Measurements from ENCODE around the gene DNMBP. TPM values are rescaled to one million over a fixed set of nuclear protein-coding genes. Genes with fewer than 3 reads are reported as not detected.
"Not testable (repeated sequence)": the region's sequence is repeated elsewhere in the genome, so short reads cannot be mapped to it uniquely, and the experiment has no call there.

Gene DNMBP
- total RNA-seq, 1 experiment from 2014 or later: 60.3 TPM

DNA sequence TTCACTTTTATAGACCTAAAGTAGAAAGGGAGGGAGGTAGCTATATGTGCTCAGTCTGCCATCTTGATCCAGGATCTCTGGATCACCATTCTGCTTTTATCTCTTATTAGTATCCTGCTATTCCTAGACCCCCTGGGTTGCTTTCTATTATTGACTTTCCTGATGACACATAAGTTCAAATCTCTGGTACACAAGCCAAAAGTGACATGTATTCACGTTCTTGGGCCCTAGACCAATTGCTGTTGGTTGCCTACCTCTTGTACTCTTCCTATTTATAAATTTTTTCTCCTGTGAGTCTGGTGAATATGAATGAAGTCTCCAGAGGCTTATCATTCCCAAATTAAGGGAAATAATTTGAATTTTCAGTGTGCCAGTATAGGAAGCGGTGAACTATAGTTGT is 56.9 kb downstream of the DNMBP start:
- intact Hi-C loops (cut with micrococcal nuclease): no loop called here
- BruUV-seq (replicated peaks): no TSS peak
- Histone ChIP-seq H3K9me2 (ENCODE audit: insufficient read depth) (no peaks in the 10 kb centered on the region), H3K79me2 (ENCODE audit: insufficient read depth, low read length) (peaks cover 96% of the 10 kb centered on the region), H3K27me3 (ENCODE audit: insufficient read depth, low read length) (no peaks in the 10 kb centered on the region), H3K36me3 (ENCODE audit: control insufficient read depth in 1 of 2, insufficient read depth in 2 of 2, low read length in 2 of 2) (peaks cover 29 to 66% of the 10 kb centered on the region in 2 experiments), H2AFZ (ENCODE audit: low read depth, low read length, poor library complexity, severe bottlenecking) (no peak overlapping the region), H3K4me3 (replicated peaks in 1 of 2; ENCODE audit: low read depth in 1 of 2, low read length in 2 of 2) (no peak overlapping the region), H3K4me2 (ENCODE audit: low read length) (no peak overlapping the region), H4K20me1 (ENCODE audit: insufficient read depth) (peaks cover 11% of the 10 kb centered on the region; the same call in 1 of the 2 replicates), H3K9me3 (ENCODE audit: control insufficient read depth in 1 of 2, insufficient read depth in 1 of 2, low read depth in 1 of 2, low read length in 2 of 2) (no peaks in the 10 kb centered on the region), H3K9ac (ENCODE audit: low read length) (no peak overlapping the region), H3K27ac (ENCODE audit: low read depth, low read length) (no peak overlapping the region), H3K4me1 (ENCODE audit: control insufficient read depth in 1 of 2, insufficient read depth in 2 of 2, low read length in 2 of 2) (peaks cover 0 to 4% of the 10 kb centered on the region in 2 experiments; a peak in 2 of 4 replicates)
- CTCF ChIA-PET: no interaction called here
- POLR2A ChIA-PET: interaction anchor here (1.3 kb wide), 1 partner anchor 14 kb away, joined by 3 read pairs; no protein-coding TSS in a partner anchor
- TF ChIP-seq SRF (IDR thresholded peaks at IDR 0.05; ENCODE audit: low read depth) (no peak), EGR1 (IDR thresholded peaks at IDR 0.05; ENCODE audit: low read depth) (no peak), SIN3A (IDR thresholded peaks at IDR 0.05; ENCODE audit: low read depth) (no peak), RAD21 (IDR thresholded peaks at IDR 0.05; ENCODE audit: low read depth) (no peak), ELF1 (IDR thresholded peaks at IDR 0.05; ENCODE audit: borderline replicate concordance, low read depth) (no peak), TCF7L2 (IDR thresholded peaks at IDR 0.05; ENCODE audit: borderline replicate concordance, extremely low read depth, insufficient read depth, insufficient read length) (no peak), CEBPB (IDR thresholded peaks at IDR 0.05; ENCODE audit: low read depth) (no peak), ZFX (IDR thresholded peaks at IDR 0.05) (no peak)
- TF ChIP-seq, protein P1, sequence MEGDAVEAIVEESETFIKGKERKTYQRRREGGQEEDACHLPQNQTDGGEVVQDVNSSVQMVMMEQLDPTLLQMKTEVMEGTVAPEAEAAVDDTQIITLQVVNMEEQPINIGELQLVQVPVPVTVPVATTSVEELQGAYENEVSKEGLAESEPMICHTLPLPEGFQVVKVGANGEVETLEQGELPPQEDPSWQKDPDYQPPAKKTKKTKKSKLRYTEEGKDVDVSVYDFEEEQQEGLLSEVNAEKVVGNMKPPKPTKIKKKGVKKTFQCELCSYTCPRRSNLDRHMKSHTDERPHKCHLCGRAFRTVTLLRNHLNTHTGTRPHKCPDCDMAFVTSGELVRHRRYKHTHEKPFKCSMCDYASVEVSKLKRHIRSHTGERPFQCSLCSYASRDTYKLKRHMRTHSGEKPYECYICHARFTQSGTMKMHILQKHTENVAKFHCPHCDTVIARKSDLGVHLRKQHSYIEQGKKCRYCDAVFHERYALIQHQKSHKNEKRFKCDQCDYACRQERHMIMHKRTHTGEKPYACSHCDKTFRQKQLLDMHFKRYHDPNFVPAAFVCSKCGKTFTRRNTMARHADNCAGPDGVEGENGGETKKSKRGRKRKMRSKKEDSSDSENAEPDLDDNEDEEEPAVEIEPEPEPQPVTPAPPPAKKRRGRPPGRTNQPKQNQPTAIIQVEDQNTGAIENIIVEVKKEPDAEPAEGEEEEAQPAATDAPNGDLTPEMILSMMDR (IDR thresholded peaks at IDR 0.05 in 2 of 3, conservative IDR thresholded peaks at IDR 0.05 in 1 of 3; ENCODE audit: borderline replicate concordance in 1 of 3, insufficient read depth in 1 of 3, low read depth in 2 of 3, low read length in 2 of 3): no peak
- TF ChIP-seq, protein P2, sequence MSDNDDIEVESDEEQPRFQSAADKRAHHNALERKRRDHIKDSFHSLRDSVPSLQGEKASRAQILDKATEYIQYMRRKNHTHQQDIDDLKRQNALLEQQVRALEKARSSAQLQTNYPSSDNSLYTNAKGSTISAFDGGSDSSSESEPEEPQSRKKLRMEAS (IDR thresholded peaks at IDR 0.05): no peak
- TF ChIP-seq, protein P3, sequence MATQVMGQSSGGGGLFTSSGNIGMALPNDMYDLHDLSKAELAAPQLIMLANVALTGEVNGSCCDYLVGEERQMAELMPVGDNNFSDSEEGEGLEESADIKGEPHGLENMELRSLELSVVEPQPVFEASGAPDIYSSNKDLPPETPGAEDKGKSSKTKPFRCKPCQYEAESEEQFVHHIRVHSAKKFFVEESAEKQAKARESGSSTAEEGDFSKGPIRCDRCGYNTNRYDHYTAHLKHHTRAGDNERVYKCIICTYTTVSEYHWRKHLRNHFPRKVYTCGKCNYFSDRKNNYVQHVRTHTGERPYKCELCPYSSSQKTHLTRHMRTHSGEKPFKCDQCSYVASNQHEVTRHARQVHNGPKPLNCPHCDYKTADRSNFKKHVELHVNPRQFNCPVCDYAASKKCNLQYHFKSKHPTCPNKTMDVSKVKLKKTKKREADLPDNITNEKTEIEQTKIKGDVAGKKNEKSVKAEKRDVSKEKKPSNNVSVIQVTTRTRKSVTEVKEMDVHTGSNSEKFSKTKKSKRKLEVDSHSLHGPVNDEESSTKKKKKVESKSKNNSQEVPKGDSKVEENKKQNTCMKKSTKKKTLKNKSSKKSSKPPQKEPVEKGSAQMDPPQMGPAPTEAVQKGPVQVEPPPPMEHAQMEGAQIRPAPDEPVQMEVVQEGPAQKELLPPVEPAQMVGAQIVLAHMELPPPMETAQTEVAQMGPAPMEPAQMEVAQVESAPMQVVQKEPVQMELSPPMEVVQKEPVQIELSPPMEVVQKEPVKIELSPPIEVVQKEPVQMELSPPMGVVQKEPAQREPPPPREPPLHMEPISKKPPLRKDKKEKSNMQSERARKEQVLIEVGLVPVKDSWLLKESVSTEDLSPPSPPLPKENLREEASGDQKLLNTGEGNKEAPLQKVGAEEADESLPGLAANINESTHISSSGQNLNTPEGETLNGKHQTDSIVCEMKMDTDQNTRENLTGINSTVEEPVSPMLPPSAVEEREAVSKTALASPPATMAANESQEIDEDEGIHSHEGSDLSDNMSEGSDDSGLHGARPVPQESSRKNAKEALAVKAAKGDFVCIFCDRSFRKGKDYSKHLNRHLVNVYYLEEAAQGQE (IDR thresholded peaks at IDR 0.05; ENCODE audit: low read depth): no peak
- TF ChIP-seq, protein P4, sequence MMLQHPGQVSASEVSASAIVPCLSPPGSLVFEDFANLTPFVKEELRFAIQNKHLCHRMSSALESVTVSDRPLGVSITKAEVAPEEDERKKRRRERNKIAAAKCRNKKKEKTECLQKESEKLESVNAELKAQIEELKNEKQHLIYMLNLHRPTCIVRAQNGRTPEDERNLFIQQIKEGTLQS (IDR thresholded peaks at IDR 0.05): no peak
- TF ChIP-seq, protein P5, sequence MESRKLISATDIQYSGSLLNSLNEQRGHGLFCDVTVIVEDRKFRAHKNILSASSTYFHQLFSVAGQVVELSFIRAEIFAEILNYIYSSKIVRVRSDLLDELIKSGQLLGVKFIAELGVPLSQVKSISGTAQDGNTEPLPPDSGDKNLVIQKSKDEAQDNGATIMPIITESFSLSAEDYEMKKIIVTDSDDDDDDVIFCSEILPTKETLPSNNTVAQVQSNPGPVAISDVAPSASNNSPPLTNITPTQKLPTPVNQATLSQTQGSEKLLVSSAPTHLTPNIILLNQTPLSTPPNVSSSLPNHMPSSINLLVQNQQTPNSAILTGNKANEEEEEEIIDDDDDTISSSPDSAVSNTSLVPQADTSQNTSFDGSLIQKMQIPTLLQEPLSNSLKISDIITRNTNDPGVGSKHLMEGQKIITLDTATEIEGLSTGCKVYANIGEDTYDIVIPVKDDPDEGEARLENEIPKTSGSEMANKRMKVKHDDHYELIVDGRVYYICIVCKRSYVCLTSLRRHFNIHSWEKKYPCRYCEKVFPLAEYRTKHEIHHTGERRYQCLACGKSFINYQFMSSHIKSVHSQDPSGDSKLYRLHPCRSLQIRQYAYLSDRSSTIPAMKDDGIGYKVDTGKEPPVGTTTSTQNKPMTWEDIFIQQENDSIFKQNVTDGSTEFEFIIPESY (IDR thresholded peaks at IDR 0.05; ENCODE audit: extremely low read depth, insufficient replicate concordance, low read length): no peak
- DNase-seq (ENCODE audit: low read depth, low spot score) (no peak), ATAC-seq (no peak)
- RAD21 ChIA-PET (ENCODE audit: low non-redundant PET in 1 of 2, low total read pairs in 2 of 2, uncharacterized antibody in 2 of 2, unreplicated experiment in 2 of 2): no interaction called here

DNA sequence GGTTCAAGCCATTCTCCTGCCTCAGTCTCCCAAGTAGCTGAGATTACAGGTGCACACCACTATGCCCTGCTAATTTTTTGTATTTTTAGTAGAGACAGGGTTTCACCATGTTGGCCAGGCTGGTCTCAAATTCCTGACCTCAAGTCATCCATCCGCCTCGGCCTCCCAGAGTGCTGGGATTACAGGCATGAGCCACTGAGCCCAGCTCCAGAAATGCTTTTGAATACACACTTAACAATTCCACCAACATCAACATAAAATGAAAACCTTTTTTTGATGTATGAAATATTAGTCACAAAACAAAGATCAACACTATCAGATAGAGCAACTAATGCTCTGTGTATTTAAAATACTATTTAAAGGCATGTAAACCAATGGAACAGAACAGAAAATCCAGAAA is 63.7 kb downstream of the DNMBP start:
- DNase-seq (ENCODE audit: low read depth, low spot score); ATAC-seq; RAD21 ChIA-PET (ENCODE audit: low non-redundant PET in 1 of 2, low total read pairs in 2 of 2, uncharacterized antibody in 2 of 2, unreplicated experiment in 2 of 2); H3K27me3 ChIP-seq (ENCODE audit: insufficient read depth, low read length); H3K27ac ChIP-seq (ENCODE audit: low read depth, low read length); POLR2A ChIA-PET; intact Hi-C loops (cut with micrococcal nuclease); H2AFZ ChIP-seq (ENCODE audit: low read depth, low read length, poor library complexity, severe bottlenecking); H3K9me2 ChIP-seq (ENCODE audit: insufficient read depth); H3K4me2 ChIP-seq (ENCODE audit: low read length); H3K4me3 ChIP-seq (replicated peaks in 1 of 2; ENCODE audit: low read depth in 1 of 2, low read length in 2 of 2); H3K9me3 ChIP-seq (ENCODE audit: control insufficient read depth in 1 of 2, insufficient read depth in 1 of 2, low read depth in 1 of 2, low read length in 2 of 2); H3K9ac ChIP-seq (ENCODE audit: low read length); BruUV-seq (replicated peaks); CTCF ChIA-PET: not testable (repeated sequence)
- peaks cover 4 to 30% of the 10 kb centered on the region in 2 experiments; a peak in 3 of 4 replicates for H3K4me1 ChIP-seq (ENCODE audit: control insufficient read depth in 1 of 2, insufficient read depth in 2 of 2, low read length in 2 of 2)
- peaks cover 97% of the 10 kb centered on the region for H3K79me2 ChIP-seq (ENCODE audit: insufficient read depth, low read length)
- peaks cover under 1 to 24% of the 10 kb centered on the region in 2 experiments; a peak in 3 of 4 replicates for H3K36me3 ChIP-seq (ENCODE audit: control insufficient read depth in 1 of 2, insufficient read depth in 2 of 2, low read length in 2 of 2)
- peaks cover 21% of the 10 kb centered on the region; the same call in 1 of the 2 replicates for H4K20me1 ChIP-seq (ENCODE audit: insufficient read depth)
